Thyroid gland (tissue), 4 donors: ENCODE data around the gene C7.

ENCODE experiments used
- POLR2A ChIP-seq, 2 donors: fragments of 450-650 bp; IDR thresholded peaks; one replicate each; pipeline ENCODE4 v1.6.1; 2017; ENCODE audit warnings: antibody characterized with exemption in 2 of 2, mild to moderate bottlenecking in 2 of 2, moderate library complexity in 1 of 2
- TF ChIP-seq, protein P1 (sequence below), 6 experiments: fragments of 200-600 bp in 3 of 6; fragments of 450-650 bp in 3 of 6; sonication (generic) in 3 of 6; IDR thresholded peaks; one replicate each; pipeline ENCODE4 v1.5.1; 2016 to 2019; ENCODE audit warnings: antibody characterized with exemption in 6 of 6, mild to moderate bottlenecking in 2 of 6, inconsistent platforms in 1 of 6, moderate library complexity in 1 of 6

DNA sequence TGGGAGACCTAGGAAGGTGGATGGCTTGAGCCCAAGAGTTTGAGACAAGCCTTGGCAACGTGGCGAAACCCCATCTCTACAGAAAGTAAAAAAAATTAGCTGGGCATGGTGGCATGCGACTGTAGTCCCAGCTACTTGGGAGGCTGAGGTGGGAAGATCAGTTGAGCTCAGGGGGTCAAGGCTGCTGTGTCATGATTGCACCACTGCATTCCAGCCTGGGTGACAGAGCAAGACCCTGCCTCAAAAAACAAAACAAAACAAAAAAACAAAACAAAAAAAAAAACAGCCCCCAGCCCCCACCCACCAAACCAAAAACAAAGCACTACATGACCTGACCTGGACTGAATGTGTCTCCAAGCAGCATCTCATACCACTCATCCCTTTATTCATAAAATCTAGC, 33.3 kb upstream of the C7 start:
- TF ChIP-seq, protein P1, sequence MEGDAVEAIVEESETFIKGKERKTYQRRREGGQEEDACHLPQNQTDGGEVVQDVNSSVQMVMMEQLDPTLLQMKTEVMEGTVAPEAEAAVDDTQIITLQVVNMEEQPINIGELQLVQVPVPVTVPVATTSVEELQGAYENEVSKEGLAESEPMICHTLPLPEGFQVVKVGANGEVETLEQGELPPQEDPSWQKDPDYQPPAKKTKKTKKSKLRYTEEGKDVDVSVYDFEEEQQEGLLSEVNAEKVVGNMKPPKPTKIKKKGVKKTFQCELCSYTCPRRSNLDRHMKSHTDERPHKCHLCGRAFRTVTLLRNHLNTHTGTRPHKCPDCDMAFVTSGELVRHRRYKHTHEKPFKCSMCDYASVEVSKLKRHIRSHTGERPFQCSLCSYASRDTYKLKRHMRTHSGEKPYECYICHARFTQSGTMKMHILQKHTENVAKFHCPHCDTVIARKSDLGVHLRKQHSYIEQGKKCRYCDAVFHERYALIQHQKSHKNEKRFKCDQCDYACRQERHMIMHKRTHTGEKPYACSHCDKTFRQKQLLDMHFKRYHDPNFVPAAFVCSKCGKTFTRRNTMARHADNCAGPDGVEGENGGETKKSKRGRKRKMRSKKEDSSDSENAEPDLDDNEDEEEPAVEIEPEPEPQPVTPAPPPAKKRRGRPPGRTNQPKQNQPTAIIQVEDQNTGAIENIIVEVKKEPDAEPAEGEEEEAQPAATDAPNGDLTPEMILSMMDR (IDR thresholded peaks at IDR 0.05): no peak
- TF ChIP-seq POLR2A (IDR thresholded peaks at IDR 0.05): no peak
